ENCODE results near the gene TBC1D17. TPM values are rescaled to one million over a fixed set of nuclear protein-coding genes. Genes with fewer than 3 reads are reported as not detected.

The TBC1D17 gene
- total and polyA plus RNA-seq, 9 donors, result 23.1 to 77.5 (median 49.8) TPM

DNA sequence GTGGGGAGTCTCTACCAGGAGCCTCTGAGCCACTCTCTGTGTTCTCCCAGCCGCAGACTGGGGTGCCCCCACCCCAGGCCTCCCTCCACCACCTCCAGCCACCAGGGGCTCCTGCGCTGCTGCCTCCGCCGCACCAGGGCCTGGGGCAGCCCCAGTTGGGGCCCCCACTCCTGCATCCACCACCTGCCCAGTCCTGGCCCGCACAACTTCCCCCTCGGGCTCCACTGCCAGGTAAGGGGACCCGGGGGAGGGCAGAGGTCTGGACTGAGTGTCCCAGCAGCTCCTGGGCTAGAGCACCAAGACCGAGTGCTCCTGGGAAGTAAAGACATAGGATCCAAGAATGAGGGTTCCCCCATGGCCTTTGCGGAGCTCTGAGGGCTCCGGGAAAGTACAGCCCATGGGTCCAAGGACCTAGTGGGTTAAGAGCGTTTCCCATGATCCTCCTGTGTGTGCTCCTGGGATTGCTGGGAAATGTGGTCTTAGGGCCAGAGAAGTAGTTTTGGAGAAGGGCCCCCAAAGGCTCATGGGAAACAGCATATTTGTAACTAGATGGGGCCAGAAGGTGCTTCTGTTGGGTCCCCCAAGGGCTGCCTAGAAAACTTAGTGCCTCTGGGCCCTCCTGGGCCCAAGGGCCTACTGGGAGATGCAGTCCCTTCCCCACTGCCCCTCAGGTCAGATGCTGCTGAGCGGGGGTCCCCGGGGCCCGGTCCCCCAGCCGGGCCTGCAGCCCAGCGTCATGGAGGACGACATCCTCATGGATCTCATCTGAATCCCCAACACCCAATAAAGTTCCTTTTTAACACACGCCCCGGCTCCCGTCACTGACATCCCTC is 41.1 kb upstream of the TBC1D17 start:
- no peaks in the 10 kb centered on the region for H3K36me3 ChIP-seq
- H3K27ac ChIP-seq, result no peak overlapping the region
- no peaks in the 10 kb centered on the region for H3K4me1 ChIP-seq (ENCODE audit: insufficient read depth)
- intact Hi-C loops (cut with DNase I), result no loop called here
- TF ChIP-seq EP300 (IDR thresholded peaks at IDR 0.05) (no peak), POLR2A (IDR thresholded peaks at IDR 0.05) (no peak)
- TF ChIP-seq, protein P1, sequence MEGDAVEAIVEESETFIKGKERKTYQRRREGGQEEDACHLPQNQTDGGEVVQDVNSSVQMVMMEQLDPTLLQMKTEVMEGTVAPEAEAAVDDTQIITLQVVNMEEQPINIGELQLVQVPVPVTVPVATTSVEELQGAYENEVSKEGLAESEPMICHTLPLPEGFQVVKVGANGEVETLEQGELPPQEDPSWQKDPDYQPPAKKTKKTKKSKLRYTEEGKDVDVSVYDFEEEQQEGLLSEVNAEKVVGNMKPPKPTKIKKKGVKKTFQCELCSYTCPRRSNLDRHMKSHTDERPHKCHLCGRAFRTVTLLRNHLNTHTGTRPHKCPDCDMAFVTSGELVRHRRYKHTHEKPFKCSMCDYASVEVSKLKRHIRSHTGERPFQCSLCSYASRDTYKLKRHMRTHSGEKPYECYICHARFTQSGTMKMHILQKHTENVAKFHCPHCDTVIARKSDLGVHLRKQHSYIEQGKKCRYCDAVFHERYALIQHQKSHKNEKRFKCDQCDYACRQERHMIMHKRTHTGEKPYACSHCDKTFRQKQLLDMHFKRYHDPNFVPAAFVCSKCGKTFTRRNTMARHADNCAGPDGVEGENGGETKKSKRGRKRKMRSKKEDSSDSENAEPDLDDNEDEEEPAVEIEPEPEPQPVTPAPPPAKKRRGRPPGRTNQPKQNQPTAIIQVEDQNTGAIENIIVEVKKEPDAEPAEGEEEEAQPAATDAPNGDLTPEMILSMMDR (IDR thresholded peaks at IDR 0.05), result no peak
- 89 to 93% (median 92%) methylated on average over 20 of the region's 20 CpGs for WGBS, 3 donors
- H3K27me3 ChIP-seq, result no peaks in the 10 kb centered on the region
- H3K4me3 ChIP-seq, result no peak overlapping the region
- DNase-seq, result no peak
- no peaks in the 10 kb centered on the region for H3K9me3 ChIP-seq

DNA sequence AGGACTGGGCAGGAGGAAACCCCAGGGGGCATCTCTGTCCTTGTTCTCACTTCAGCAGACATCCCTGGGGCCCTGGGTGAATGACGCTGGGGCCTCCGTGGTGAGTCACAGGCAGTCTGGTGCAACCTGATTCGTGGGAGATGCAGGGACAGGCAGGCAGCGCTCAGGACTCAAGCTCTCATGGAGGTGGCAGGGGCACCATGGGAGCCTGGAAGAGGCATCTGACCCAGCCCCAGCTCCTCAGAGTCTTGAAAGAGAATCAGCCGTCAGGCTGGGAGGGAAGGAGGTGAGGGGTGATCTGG is 40.5 kb upstream of the TBC1D17 start:
- Histone ChIP-seq H3K27me3 (no peaks in the 10 kb centered on the region), H3K9me3 (no peaks in the 10 kb centered on the region), H3K4me3 (no peak overlapping the region), H3K27ac (no peak overlapping the region), H3K4me1 (ENCODE audit: insufficient read depth) (no peaks in the 10 kb centered on the region), H3K36me3 (no peaks in the 10 kb centered on the region)
- TF ChIP-seq EP300 (IDR thresholded peaks at IDR 0.05) (no peak), POLR2A (IDR thresholded peaks at IDR 0.05) (no peak)
- TF ChIP-seq, protein P1 (IDR thresholded peaks at IDR 0.05), result no peak
- DNase-seq, result no peak
- 81 to 90% (median 85%) methylated on average over 5 of the region's 5 CpGs for WGBS, 3 donors
- intact Hi-C loops (cut with DNase I), result no loop called here

DNA sequence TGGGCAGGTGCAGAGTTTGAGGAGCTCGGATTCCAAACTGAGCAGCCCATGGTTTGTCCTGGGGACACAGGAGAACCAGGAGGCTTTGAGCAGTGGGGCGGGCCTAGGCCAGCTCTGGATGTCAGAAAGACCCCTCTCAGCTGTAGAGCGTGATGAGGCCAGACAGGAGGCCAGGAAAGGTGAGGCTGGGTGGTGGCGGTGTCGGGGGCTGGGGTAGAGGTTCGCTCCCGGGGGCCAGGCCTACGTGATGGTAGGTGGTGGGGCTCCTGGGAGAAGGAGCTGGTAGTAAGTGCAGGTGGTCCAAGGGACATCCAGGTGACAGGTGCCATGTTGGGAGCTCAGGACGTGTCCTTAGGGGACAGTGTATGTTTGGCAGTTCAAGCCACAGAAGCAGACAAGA is 40.1 kb upstream of the TBC1D17 start:
- DNase-seq, result no peak
- no peaks in the 10 kb centered on the region for H3K4me1 ChIP-seq (ENCODE audit: insufficient read depth)
- H3K9me3 ChIP-seq, result no peaks in the 10 kb centered on the region
- intact Hi-C loops (cut with DNase I), result no loop called here
- H3K4me3 ChIP-seq, result no peak overlapping the region
- WGBS, 3 donors, result 92 to 97% (median 94%) methylated on average over 9 of the region's 9 CpGs
- TF ChIP-seq, protein P1 (IDR thresholded peaks at IDR 0.05), result no peak
- TF ChIP-seq POLR2A (IDR thresholded peaks at IDR 0.05) (no peak), EP300 (IDR thresholded peaks at IDR 0.05) (no peak)
- H3K27me3 ChIP-seq, result no peaks in the 10 kb centered on the region
- no peaks in the 10 kb centered on the region for H3K36me3 ChIP-seq
- no peak overlapping the region for H3K27ac ChIP-seq

DNA sequence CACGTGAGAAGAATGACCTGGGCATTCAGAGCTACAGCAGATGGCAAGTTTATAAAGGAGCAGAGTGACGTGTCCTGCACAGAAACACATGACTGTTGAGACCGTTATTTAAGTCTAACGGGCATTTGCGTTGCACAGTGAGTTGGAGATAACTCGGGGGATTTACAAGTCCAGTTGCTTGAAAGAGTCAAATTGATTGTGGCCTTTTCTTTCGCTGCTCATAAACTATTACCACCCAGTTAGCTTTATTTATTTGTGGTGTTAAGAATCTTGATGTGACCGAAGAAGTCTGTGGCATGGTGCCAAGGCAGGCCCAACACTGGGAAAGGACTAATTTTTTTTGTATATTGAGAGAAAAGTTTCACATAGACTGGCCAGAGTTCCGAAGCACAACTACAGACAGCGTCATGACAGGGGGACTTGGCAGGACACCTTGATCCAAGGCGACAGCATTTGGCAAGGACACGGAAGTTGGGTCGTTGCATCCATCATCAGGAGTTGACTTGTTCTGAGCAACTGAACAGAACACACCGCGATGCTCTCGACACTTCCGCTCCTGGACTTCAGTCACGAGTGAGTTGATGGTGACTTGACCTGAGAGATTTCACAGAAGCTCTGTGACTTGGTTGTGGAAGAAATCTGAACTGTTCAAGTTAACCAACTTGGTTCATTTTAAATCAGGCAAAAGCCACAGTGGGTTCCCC is 38.5 kb upstream of the TBC1D17 start:
- intact Hi-C loops (cut with DNase I), result no loop called here
- Histone ChIP-seq H3K36me3 (no peaks in the 10 kb centered on the region), H3K27ac (no peak overlapping the region), H3K27me3 (no peaks in the 10 kb centered on the region), H3K4me3 (no peak overlapping the region), H3K9me3 (no peaks in the 10 kb centered on the region), H3K4me1 (ENCODE audit: insufficient read depth) (no peaks in the 10 kb centered on the region)
- TF ChIP-seq POLR2A (IDR thresholded peaks at IDR 0.05) (no peak), EP300 (IDR thresholded peaks at IDR 0.05) (no peak)
- TF ChIP-seq, protein P1 (IDR thresholded peaks at IDR 0.05), result no peak
- WGBS, 3 donors, result 93 to 95% (median 93%) methylated on average over 18 of the region's 18 CpGs
- DNase-seq, result no peak
